Measurements from ENCODE around the gene PANK4.

PANK4 gene

GRCh38 chr1:2509589-2509988, 16.8 kb downstream of the PANK4 start:
- H3K4me3 ChIP-seq (ENCODE audit: control insufficient read depth, low read depth, low read length) = no peak overlapping the region
- no peak for DNase-seq (ENCODE audit: low read depth)
- no peak for TF ChIP-seq CTCF (conservative IDR thresholded peaks at IDR 0.05; ENCODE audit: control insufficient read depth, insufficient read depth, low read depth, low read length)

- TF ChIP-seq CTCF (conservative IDR thresholded peaks at IDR 0.05; ENCODE audit: control insufficient read depth, insufficient read depth, low read depth, low read length) = no peak
- H3K4me3 ChIP-seq (ENCODE audit: control insufficient read depth, low read depth, low read length) = no peak overlapping the region
- no peak for DNase-seq (ENCODE audit: low read depth)
Measured at GRCh38 chr1:2508751-2509150, 17.6 kb downstream of the PANK4 start.

GRCh38 chr1:2508180-2508579, 18.2 kb downstream of the PANK4 start:
- no peak overlapping the region for H3K4me3 ChIP-seq (ENCODE audit: control insufficient read depth, low read depth, low read length)
- no peak for DNase-seq (ENCODE audit: low read depth)
- no peak for TF ChIP-seq CTCF (conservative IDR thresholded peaks at IDR 0.05; ENCODE audit: control insufficient read depth, insufficient read depth, low read depth, low read length)

DNA sequence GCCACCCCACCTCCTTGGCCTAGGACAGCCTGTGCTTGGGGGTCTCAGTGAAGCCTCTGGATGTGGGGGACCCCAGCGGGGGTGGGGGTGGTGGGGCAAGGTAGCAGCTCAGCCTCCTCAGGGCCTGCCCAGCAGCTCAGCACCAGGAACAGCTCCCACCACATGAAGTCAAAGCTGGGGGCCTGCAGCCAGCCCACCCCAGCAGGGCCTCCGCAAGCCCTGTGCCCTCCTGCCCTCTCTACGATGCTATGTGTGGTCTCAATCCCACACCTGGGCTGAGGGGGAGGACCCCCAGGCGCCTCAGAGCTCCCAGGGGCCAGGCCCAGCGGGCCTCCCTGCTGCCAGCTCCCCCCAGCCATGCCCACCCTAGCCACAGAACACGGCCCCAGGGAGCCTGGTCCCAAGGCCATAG, 18.6 kb downstream of the PANK4 start:
- DNase-seq (ENCODE audit: low read depth) = no peak
- no peak for TF ChIP-seq CTCF (conservative IDR thresholded peaks at IDR 0.05; ENCODE audit: control insufficient read depth, insufficient read depth, low read depth, low read length)
- H3K4me3 ChIP-seq (ENCODE audit: control insufficient read depth, low read depth, low read length) = no peak overlapping the region

DNA sequence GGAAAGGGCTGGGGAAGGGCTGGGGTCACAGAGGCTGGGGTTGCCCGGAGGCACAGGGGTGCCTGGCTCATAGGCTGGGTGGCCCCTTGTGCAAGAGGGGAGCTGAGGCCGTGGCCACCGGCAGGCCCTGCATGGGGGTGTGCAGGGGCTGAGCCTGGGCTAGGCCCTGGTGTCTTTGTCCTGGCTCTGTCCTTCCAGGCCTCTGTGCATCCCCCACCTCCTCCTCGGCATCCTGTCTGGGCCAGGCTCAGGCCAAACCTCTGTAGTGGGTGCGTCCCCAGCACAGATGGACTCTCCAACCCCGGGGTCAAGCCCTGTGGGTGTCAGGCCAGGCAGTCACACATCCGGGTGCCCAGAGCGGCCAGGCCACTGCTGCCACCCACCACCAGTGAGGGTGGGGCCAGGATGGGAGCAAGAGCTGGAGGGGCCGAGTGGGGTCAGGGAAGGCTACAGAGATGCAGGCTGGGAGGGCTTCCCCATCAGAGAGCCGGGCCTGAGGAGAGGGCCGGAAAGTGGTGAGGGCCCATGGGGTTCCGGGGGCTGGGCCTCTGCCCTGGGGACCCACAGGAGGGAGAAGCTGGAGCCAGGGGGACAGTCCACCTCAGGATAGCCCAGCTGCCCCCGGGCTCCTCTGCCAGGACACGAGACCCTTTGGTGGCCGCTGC, 19.4 kb downstream of the PANK4 start:
- no peak for DNase-seq (ENCODE audit: low read depth)
- H3K4me3 ChIP-seq (ENCODE audit: control insufficient read depth, low read depth, low read length) = no peak overlapping the region
- TF ChIP-seq CTCF (conservative IDR thresholded peaks at IDR 0.05; ENCODE audit: control insufficient read depth, insufficient read depth, low read depth, low read length) = no peak

GRCh38 chr1:2506007-2506860, 20.2 kb downstream of the PANK4 start:
- H3K4me3 ChIP-seq (ENCODE audit: control insufficient read depth, low read depth, low read length) = no peak overlapping the region
- TF ChIP-seq CTCF (conservative IDR thresholded peaks at IDR 0.05; ENCODE audit: control insufficient read depth, insufficient read depth, low read depth, low read length) = no peak
- DNase-seq (ENCODE audit: low read depth) = no peak
